ENCODE measurements around the gene SORBS2.

SORBS2 gene

DNA sequence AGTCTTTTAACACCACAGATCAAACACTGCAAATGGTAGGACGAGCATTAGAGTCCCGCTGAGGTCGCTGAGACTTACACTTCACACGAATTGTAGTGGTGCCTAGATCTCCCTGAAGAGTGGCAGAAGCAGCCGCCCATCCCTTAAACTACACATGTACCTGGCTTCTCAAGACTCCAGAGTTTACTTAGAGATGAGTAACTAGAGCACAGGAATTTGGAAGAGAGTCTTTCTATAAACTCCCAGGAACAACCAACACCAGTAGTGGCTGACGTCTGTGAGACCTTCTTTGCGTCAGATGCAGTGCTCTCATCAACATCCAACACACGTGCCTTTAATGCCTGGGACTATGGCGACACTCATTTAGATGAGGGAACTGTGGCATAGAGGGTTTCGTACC lies 12.6 kb downstream of the SORBS2 start:
- DNase-seq: no peak

DNA sequence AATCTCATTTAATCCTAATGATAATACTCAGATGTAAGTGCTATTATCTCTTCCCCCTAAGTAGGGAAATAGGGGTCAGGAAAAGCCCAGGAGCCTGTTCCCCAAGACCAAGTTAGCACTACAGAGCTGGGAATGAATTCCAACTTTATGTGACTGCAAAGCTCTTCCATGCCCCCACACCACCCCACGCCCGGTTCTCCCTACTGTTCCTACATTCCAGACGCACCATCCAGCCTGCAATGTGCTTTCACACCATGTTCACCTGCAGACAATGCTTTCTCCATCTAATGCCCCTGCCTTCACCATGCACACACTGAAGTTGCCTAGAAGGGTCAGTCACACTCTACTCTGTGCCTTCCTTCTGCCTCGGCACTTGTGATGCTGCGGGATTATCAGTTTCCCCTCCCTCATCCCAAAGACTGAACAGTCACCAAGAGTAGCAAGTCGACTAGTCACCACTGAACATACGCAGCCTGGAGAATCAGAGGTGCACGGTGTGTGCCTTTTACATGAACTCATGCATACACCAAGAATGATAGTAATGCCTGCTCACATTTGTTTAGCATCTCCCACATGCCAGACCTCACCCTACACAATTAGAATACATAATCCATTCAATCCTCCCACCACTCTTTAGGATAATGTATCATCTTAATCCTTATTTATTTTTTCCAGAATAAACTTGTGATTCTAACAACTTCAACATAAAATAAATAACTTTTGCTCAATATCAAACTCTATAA lies 14.2 kb downstream of the SORBS2 start:
- DNase-seq: no peak

DNA sequence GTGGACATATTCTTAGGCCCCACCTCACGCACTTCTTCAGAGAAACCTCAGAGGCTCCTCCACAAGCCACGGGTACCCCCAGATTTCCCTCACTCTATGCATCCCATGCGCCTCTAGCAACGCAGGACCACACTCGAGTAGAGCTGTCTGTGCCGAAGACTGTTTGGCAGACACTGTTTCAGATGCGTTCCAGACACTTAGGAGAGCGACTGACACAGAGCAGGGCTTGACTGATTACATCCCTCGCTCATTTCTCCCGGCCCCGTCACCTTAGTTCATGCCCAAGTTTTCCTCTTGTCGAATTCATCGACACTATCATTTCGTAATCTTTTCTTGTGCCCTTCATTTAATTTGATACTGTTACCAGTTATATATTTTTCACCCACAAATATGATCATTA lies 15.0 kb downstream of the SORBS2 start:
- DNase-seq: no peak

DNA sequence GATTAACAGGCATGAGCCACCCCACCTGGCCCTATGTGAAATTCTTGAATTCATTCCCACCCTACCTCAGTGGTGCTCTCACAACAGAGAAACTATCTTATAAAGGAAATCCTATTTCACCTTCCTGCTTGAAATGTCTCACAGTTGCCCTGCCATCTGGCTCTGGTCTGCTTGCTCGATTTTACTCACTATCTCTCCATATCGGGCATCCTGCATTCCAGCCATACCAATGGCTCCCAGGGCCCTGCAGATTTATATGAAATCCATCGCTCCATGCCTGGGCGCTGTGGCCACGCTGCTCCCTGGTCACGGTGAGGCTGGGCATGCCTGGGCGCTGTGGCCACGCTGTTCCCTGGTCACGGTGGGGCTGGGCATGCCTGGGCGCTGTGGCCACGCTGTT lies 15.8 kb downstream of the SORBS2 start:
- no peak for DNase-seq

DNA sequence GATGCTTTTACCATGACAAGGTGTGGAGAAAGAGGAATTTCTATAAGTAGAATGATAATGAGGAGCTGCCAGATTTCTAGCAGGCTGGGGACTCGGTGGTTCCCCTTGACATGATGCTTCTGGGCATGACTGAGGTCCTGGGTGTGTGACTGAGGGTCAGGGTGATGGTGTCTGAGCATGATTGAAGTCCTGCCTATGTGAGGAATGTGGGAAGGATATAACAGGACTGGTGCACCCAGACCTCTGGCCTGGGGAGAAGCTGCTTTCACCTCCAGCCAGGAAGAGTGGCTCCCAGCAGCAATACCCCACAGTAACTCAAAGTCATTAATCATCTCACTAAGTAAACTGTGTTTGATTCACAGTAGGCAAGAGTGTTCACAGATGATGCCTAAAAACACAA lies 17.4 kb downstream of the SORBS2 start:
- DNase-seq: no peak

DNA sequence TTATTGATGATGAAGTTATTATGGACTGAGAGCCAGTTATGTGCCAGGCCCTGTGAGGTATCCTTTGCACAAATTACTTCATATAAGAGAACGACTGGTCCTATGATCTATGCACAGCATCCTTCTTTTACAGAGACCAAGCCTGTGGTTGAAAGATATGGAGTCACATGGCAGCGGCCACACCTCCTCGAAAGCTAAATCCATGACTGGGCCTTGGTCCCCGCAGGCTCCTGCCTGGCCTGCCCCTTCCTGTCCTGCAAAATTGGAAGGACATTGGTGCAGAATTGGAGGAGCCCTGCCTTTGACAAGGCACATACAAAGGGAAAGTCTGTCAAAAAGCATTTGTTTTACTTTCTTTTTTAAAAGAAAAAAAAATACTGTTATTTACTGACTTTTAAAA lies 18.3 kb downstream of the SORBS2 start:
- DNase-seq: no peak

DNA sequence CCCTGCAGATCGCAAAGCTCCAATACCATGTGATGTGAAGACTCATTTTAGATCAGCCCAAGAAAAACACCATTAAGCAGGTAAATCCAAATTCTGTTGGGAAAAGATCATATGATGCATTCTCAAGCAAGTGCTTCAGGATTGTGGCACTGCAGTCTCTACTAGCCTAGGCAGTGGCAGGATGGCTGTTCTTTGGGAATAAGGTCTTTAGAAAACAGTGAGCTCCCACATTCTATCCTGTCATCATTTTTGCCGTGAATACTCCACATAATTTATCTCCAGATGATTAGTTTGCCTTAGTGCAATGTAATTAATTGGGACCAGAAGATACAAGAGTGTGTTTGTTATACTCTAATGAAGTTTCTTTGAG lies 18.9 kb downstream of the SORBS2 start:
- no peak for DNase-seq

DNA sequence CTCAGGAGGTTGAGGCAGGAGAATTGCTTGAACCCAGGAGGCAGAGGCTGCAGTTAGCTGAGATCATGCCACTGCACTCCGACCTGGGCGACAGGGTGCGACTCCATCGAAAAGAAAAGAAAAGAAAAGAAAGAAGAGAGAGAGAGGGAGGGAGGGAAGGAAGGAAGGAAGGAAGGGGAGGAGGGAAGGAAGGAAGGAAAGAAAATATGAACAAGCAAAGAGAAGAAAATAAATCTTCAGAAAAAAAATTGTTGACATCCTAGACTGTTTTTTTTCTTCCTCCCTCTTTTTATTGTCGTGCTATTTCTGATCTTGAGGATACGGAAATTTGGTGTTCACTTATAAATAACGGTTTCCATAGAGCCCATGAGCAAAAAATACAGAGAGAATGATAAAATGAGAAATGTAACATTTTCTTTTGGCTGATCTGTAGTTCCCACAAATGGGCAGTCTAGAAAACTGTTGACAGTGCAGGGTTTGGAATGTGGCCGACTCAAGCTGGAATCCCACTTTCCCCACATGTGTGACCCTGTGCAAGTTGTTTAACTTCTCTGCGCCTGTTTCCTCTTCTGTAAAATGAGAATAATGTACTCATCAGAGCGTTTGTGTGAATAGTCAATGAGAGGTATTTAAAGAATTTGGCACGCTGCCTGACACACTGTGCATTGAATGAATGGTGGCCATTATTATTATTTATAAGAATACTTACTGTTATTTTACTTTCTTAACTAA lies 19.4 kb downstream of the SORBS2 start:
- no peak for DNase-seq

DNA sequence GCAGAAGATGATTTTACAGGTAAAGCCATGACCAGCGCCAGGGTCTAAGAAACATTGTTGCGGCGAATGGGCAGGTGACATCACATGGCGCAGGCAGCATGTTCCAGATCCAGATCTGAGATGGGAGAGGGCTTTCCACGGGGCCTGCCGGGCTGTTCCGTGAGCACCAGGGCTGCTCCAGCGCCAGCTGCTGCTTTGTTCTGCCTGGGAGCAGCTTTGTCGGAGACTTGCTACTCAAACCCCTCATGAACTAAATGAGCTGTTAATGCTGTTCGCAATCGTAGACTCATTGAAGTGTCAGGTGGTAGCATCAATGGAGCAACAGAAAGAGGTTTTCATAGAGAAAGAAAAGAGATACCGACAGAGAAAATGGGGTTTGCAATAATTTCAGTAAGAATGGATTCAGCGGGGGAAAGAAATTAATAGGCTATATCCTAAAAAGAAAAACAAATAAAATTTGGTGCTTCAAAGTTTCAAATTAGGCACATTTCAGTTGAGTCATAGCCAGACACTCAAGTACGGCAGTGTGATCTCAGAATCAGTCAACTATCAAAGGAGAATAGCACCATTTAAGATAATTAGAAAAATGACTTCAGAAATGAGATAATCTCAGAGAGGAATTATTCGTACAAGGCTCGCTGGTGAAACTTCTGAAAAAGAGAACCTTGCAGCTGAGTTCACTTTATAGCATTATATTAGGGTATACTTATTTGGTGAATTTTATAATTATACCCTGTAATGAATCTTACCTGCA lies 23.9 kb downstream of the SORBS2 start:
- DNase-seq: no peak

DNA sequence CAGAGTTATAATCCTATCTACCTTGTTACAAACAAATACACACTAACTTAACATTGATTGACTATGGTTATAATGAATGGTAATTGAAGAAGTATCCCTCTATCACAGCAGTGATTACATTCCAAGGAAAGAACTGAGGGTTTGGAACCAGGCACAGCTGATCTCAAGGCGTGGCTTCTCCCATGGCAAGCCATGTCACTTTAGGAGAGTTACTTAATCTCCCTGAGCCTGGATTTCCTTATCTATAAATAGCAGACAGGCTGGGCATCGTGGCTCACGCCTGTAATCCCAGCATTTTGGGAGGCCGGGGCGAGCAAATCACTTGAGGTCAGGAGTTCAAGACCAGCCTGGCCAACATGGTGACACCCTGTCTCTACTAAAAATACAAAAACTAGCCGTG lies 25.6 kb downstream of the SORBS2 start:
- DNase-seq: no peak

DNA sequence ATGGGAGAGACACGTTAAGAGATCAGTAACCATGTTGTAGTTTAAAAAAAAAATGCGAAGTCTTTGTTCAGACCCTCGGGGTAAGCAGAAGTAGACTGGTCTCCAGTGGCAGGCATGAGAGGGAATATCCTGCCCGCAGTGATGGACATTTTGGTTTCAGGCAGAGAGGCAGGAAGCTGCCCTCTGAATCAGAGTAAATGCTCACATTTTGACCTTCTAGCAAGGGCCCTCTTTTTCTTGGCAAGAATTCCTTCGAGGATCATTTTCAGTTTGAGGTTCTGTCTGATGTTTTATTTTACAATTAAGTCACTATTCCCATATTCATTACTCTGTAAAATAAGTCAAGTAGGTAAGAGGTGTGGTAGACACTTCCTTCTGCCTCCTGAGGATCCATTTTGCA lies 28.4 kb downstream of the SORBS2 start:
- DNase-seq: no peak

DNA sequence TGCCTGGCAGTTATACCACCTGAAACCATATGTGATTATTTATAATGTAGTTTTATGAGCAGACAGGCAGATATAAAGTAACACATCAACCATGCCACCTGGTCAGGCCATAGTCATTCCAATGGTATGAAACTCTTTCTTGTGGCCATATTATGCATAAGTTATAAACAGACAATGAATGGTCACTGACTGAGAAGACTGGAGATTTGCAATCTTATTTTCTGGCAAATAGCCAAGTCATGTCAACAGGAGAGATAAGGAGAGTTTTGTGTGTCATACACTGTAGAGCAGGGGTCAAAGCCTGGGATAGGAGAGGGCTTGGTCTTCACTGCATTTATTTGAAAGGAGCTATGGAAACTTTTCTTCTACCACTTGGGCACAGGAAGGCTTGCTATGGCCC lies 29.5 kb downstream of the SORBS2 start:
- no peak for DNase-seq

DNA sequence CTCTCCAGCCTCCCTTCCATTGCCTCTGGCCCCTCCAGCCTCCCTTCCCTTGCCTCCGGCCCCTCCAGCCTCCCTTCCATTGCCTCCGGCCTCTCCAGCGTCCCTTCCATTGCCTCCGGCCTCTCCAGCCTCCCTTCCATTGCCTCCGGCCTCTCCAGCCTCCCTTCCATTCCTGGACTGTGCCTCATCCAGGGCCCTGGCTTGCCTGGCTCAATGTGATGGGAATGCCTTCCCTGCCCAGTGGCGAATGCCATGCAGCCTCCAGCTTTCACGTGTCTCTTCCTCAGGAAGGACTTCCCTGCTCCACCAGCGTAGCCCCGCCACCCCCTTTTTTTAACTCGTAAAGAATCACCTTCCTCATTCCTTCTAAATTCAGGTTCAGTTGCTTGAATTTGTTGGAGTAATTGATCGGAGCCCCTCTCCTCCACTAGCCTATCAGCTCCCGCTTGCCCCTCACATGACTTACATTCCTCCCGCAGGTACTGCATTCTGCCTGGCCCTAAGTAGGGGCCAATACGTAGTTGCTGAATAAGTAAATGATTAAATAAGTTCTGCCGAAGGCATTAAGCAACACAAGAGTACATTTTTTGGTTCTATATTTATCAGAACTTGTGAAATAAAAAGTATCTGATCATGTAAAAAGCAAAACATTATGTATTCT lies 30.3 kb downstream of the SORBS2 start:
- DNase-seq: no peak

DNA sequence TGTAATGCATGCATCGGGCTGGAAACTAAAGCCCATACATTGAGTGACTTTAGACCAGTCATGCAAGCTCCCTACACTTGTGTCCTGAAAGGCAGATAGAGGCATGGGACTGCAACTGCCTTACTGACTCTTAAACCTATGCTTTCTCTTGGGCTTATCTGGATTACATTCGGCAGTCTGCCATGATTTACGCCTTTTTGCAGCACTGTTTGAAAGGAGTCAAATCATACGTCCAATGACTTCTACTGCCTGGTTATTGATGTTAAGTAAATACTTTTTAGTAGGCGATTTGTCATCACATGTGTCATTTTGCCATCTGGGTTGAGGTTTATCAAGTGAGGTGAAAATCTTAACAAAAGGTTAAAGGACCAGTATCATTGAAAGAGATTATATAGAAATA lies 31.5 kb downstream of the SORBS2 start:
- no peak for DNase-seq

DNA sequence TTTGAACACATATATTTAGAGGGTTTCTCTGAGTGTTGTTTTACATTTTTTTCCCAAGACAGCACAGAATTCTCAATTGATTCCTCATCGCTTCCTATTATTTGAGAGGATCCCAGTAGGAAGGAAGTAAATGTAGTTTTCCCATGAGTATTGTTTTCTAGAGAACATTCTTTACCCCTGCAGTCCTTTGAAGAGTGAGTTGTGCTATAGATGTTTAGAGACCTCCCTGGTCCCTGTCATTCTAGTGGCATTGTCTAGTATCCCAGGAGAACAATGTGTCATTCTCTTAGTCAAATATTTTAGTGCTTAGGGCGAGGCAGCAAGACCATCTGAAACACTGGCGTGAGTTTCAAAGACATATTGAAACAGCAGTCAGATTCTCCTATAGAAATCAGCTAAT lies 32.5 kb downstream of the SORBS2 start:
- DNase-seq: no peak

DNA sequence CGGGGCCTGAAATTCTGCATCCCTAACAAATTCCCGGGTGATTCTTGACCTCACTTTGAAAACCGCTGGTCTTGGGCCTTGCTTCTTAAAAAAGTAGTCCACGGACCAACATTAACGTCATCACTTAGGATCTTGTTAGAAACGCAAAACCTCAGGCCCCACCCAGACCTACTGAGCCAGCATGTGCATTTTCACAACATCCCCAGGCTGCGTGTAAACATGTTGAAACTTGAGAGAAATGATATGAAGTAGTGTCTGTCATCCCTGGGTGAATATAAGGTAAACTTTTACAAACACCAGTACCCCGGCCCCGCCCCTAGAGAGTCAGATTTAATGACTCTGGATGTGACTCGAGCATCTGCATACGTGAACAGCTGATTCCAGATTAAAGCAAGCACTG lies 33.7 kb downstream of the SORBS2 start:
- no peak for DNase-seq

DNA sequence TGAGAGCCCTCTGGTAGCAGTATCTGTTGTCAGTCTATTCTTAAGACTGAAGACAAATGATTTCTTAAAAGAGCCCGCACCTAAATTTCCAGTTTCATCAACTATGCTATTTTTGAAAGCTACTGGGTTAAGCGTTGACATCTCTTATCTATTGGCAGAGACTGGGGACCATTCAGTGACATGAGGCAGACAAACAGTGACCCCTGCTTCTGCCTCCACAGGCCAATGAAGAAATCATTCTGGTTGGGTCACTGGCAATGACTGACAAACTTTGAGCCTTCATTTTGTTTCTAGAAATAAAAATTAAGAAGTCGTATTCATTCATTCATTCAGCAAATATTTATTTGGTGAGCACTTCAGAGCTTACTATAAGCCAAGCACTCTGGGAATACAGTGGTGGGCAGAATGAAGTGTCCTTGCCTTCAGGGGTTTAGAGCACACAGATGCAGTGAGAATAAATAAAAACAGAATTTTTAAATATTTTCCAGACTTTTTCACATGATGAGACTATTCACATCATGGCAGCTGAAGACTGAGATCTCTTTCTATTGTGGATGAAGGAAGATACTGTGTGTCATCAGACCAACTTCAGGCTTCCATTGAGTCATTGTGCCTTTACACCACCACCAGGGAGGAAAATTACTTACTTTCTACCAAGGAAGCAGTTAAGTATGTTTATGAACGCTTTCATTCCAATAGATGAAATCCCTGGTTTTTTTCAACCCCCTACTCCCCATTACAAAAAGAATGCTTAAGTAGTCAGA lies 36.0 kb downstream of the SORBS2 start:
- no peak for DNase-seq

DNA sequence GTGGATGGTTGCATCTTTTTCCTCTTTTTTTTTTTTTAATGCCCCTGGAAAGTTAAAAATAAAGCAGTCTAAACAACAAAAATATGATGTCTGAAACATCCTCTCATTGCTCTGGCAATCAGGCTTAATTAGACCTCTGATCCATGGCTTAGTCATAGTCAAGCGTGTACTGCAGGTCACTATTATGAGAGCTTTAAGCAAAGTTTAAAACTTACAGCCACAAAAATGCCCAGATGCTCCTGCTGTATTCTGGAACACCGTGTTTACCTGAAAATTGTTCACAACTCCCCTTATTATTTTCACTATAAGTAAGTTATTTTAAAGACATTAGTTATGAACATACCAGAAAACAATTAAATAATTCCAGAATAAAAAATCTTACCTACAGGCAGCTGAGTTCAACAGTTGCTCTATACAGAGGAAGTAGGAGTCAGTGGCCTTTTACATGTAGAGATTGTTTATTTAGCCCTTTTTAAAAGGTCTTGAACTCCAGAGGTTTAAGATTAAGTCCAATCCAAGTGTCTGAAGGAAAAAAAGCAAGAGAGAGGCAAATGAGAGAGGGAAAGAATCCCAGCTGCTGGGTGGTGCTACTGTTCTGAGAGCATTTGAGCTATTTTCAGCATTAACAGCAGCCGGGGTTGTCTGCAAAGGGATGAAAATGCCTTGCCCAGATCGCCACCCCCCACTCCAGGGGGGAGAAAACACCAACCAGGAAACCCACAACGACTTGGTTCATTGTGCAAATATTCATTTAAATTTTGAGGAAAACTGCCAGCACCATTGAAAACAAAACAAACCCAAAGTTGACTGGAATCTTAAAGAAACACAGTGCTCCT lies 36.9 kb downstream of the SORBS2 start:
- no peak for DNase-seq

DNA sequence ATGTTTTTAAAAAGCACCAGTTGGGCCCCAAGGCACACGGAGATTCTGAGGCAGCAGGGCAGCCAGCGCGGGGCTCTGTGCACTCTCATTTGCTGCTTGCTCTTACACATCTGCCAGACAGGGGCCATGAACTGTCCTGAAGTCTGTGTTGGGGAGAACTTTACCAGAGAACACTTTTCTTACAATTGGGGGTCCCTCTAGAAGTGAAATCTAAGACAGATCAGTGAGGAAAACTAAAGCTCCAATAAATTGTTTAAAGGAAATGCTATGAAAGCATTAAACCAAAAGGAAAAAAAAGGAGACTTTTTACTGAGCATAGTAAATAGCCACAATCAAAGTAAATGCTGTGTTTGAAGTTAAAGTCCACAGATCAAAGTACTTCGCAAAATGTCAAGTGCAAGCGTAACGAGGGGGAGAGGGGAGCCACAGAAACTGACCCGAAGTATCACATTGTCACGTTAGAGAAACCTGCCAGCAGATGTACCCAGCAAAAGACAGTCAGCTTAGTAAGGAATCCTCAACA lies 37.8 kb downstream of the SORBS2 start:
- DNase-seq: no peak

DNA sequence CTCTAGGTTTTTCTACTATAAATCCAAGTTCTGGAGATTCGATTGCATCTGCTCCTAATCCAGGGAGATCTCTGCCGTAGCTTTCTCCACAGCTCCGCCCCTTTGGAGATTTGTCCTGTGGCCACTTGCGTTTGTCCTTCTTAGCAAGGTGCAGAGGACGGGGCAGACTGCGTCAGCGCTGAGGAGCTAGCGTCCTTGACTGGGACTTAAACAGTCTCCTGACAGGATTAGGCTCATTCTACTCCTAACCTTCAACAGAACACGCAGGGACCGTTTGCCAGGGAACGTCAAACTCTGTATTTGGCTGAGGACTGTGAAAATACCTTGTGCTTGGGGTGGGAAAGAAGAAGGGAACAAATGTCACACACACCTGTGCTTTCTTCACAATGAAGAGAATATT lies 38.6 kb downstream of the SORBS2 start:
- no peak for DNase-seq

DNA sequence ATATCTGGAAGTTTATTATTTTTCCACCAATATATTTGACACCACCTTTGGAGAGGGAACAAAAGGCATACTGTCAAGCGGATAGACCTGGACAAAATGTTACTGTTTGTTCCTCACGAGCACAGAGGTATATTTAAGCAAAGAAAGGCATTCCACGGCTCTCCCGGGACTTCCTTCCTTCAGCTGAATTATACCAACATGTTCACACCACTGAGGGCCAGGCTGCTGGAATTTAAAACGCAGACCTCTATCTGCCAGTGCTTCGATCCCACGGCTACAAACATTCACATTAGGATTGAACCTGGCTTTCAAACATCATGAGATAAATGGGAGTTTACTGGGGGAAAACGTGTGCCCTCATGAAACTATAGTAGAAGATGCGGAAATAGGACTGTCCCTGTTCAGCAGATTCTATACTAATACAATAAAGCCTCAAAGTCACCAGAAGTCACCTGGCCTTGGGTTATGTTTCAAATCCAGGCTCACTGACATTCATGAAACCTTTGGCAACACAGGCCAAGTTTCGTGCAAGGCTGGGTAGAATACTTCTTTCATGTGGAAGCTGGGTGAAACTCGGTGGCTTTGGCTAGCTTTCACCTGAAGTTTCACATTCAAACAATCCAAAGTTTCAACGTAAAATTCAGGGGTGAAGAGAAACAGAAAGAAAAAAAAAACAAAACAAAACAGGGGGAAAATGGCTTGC lies 39.5 kb downstream of the SORBS2 start:
- no peak for DNase-seq

Data from stimulated activated CD4-positive, alpha-beta T cell treated with anti-CD3 and anti-CD28 coated beads, Interleukin-4, amount 100 ng/mL, for 4 hours (primary cell).